H1 (cell line): ENCODE measurements around the gene NDUFAF7. TPM values are rescaled to one million over a fixed set of nuclear protein-coding genes. Genes with fewer than 3 reads are reported as not detected.

ENCODE experiments used
- CTCF ChIA-PET: fragments of 300-600 bp; sonication (Branson Sonifier 250); formaldehyde crosslinking; loops from one replicate; lab custom pipeline; 2021; ENCODE audit not compliant: partially characterized antibody; lab: Charles Lee
- POLR2A ChIA-PET: fragments of 300-600 bp; sonication (Branson Sonifier 250); formaldehyde crosslinking; loops from one replicate; lab custom pipeline; 2021; ENCODE audit warnings: inconsistent platforms; ENCODE audit not compliant: partially characterized antibody; lab: Charles Lee
- DNase-seq, 2 experiments: peaks; one replicate each; pipeline versions ENCODE4 v3.0.0 to v3.0.0-alpha.2; 2010 to 2022; ENCODE audit warnings: low spot score in 2 of 2, low read depth in 1 of 2, mixed read lengths in 1 of 2
- FAIRE-seq: peaks from 2 replicates; lab custom pipeline; 2011; peaks lifted over from hg19 to GRCh38; lab: Jason Lieb, UNC
- H2AFZ ChIP-seq: 2 replicates; pipeline ENCODE4 v1.8.1; 2012; ENCODE audit warnings: low read length, inconsistent platforms
- H2AK5ac ChIP-seq: 2 replicates; pipeline ENCODE4 v1.6.1; 2013; ENCODE audit warnings: low read depth, low read length
- H2BK120ac ChIP-seq: replicated peaks from 2 replicates; pipeline ENCODE3; 2013; ENCODE audit warnings: low read depth, low read length, inconsistent platforms
- H2BK12ac ChIP-seq: 2 replicates; pipeline ENCODE4 v1.6.1; 2013; ENCODE audit warnings: low read depth, low read length
- H2BK15ac ChIP-seq: 2 replicates; pipeline ENCODE4 v1.6.1; 2013; ENCODE audit warnings: low read length
- H2BK20ac ChIP-seq: 2 replicates; pipeline ENCODE4 v1.6.1; 2013; ENCODE audit warnings: low read length
- H2BK5ac ChIP-seq: 2 replicates; pipeline ENCODE4 v1.6.1; 2013; ENCODE audit warnings: low read depth, low read length
- H3K14ac ChIP-seq: 2 replicates; pipeline ENCODE4 v1.6.1; 2013; ENCODE audit warnings: inconsistent platforms; ENCODE audit not compliant: insufficient read length
- H3K18ac ChIP-seq: 2 replicates; pipeline ENCODE4 v1.6.1; 2013; ENCODE audit warnings: low read length; ENCODE audit errors: extremely low read depth
- H3K23ac ChIP-seq: 2 replicates; pipeline ENCODE4 v1.6.1; 2013; ENCODE audit warnings: inconsistent platforms; ENCODE audit not compliant: insufficient read length
- H3K23me2 ChIP-seq: 2 replicates; pipeline ENCODE4 v1.6.1; 2013; ENCODE audit warnings: low read depth, low read length
- H3K27ac ChIP-seq: 2 replicates; pipeline ENCODE4 v1.6.1; 2011; ENCODE audit warnings: low read depth, low read length, inconsistent platforms
- H3K27me3 ChIP-seq, 4 experiments: replicated peaks in 1 of 4; 1 replicate in 1 of 4; 2 replicates in 3 of 4; pipeline versions ENCODE4 v1.6.1 to v1.8.1; 2011 to 2013; ENCODE audit warnings: low read length in 3 of 4, mild to moderate bottlenecking in 3 of 4, inconsistent platforms in 2 of 4, mixed read lengths in 2 of 4, moderate library complexity in 1 of 4; ENCODE audit not compliant: control insufficient read depth in 3 of 4, insufficient read depth in 3 of 4; ENCODE audit errors: extremely low read depth in 1 of 4
- H3K36me3 ChIP-seq, 4 experiments: 2 replicates each; pipeline versions ENCODE4 v1.6.1 to v1.8.1; 2011 to 2013; ENCODE audit warnings: mild to moderate bottlenecking in 4 of 4, low read length in 3 of 4, moderate library complexity in 2 of 4, control low read depth in 1 of 4, inconsistent platforms in 1 of 4; ENCODE audit not compliant: insufficient read depth in 4 of 4, control insufficient read depth in 2 of 4
- H3K4ac ChIP-seq: replicated peaks from 2 replicates; pipeline ENCODE3; 2013; ENCODE audit warnings: low read length, low read depth, mixed read lengths, inconsistent platforms; ENCODE audit not compliant: insufficient read length
- H3K4me1 ChIP-seq, 4 experiments: replicated peaks in 1 of 4; 1 replicate in 1 of 4; 2 replicates in 3 of 4; pipeline versions ENCODE4 v1.6.1 to v1.8.1; 2011 to 2013; ENCODE audit warnings: low read length in 3 of 4, inconsistent platforms in 2 of 4, mixed read lengths in 1 of 4; ENCODE audit not compliant: insufficient read depth in 4 of 4, control insufficient read depth in 3 of 4
- H3K4me2 ChIP-seq, 2 experiments: 2 replicates each; pipeline versions ENCODE4 v1.6.1 to v1.8.1; 2011 to 2013; ENCODE audit warnings: low read depth in 2 of 2, low read length in 2 of 2, control low read depth in 1 of 2, inconsistent platforms in 1 of 2, mild to moderate bottlenecking in 1 of 2; ENCODE audit not compliant: insufficient read depth in 1 of 2
- H3K4me3 ChIP-seq, 4 experiments: fragments of 200-600, 300-600 bp in 1 of 4; sonication (generic), shearing (Covaris generic), sonication (Bioruptor Twin) in 1 of 4; 2 replicates each; pipeline versions ENCODE4 v1.5.1 to v1.8.1; 2011 to 2016; ENCODE audit warnings: low read length in 4 of 4, low read depth in 3 of 4, control low read depth in 2 of 4, inconsistent platforms in 2 of 4, mild to moderate bottlenecking in 2 of 4, mixed read lengths in 1 of 4, moderate library complexity in 1 of 4; ENCODE audit not compliant: insufficient read depth in 2 of 4; ENCODE audit errors: extremely low read depth in 1 of 4
- H3K56ac ChIP-seq: replicated peaks from 2 replicates; pipeline ENCODE3; 2013; ENCODE audit warnings: low read depth, mild to moderate bottlenecking, mixed read lengths, low read length, inconsistent platforms; ENCODE audit not compliant: insufficient read length
- H3K79me1 ChIP-seq: 2 replicates; pipeline ENCODE4 v1.6.1; 2013; ENCODE audit warnings: low read depth, low read length, control low read depth
- H3K79me2 ChIP-seq, 2 experiments: 2 replicates each; pipeline versions ENCODE4 v1.6.1 to v1.8.1; 2012 to 2013; ENCODE audit warnings: low read length in 2 of 2, mild to moderate bottlenecking in 2 of 2, inconsistent platforms in 1 of 2; ENCODE audit not compliant: insufficient read depth in 2 of 2, control insufficient read depth in 1 of 2
- H3K9ac ChIP-seq, 4 experiments: replicated peaks in 1 of 4; 1 replicate in 1 of 4; 2 replicates in 3 of 4; pipeline versions ENCODE4 v1.6.1 to v1.8.1; 2011 to 2013; ENCODE audit warnings: low read depth in 3 of 4, low read length in 3 of 4, control low read depth in 2 of 4, mild to moderate bottlenecking in 2 of 4, moderate library complexity in 2 of 4, inconsistent platforms in 1 of 4; ENCODE audit errors: extremely low read depth in 1 of 4
- H3K9me3 ChIP-seq, 2 experiments: 2 replicates each; pipeline versions ENCODE4 v1.6.1 to v1.8.1; 2012 to 2013; ENCODE audit warnings: mild to moderate bottlenecking in 2 of 2, moderate library complexity in 2 of 2, control low read depth in 1 of 2, inconsistent platforms in 1 of 2, low read depth in 1 of 2, low read length in 1 of 2, mixed read lengths in 1 of 2; ENCODE audit not compliant: insufficient read depth in 2 of 2
- H4K20me1 ChIP-seq, 2 experiments: replicated peaks in 1 of 2; 2 replicates each; pipeline versions ENCODE3 to v1.8.1; 2011 to 2013; ENCODE audit warnings: inconsistent platforms in 2 of 2, low read length in 2 of 2, mild to moderate bottlenecking in 1 of 2; ENCODE audit not compliant: insufficient read depth in 2 of 2, control insufficient read depth in 1 of 2
- H4K5ac ChIP-seq: 2 replicates; pipeline ENCODE4 v1.6.1; 2013; ENCODE audit warnings: low read length, low read depth, mixed read lengths, inconsistent platforms; ENCODE audit not compliant: insufficient read length
- H4K8ac ChIP-seq: 2 replicates; pipeline ENCODE4 v1.8.0; 2013; ENCODE audit warnings: mild to moderate bottlenecking, moderate library complexity, low read length, inconsistent platforms; ENCODE audit not compliant: insufficient read depth; ENCODE audit errors: extremely low read depth
- H4K91ac ChIP-seq: replicated peaks from 2 replicates; pipeline ENCODE3; 2013; ENCODE audit warnings: low read length, mixed read lengths, inconsistent platforms; ENCODE audit not compliant: insufficient read length
- CHD2 ChIP-seq: IDR thresholded peaks from 2 replicates; pipeline ENCODE4 v1.6.1; 2012; ENCODE audit warnings: low read length, improper control_type of control experiment
- GABPA ChIP-seq: IDR thresholded peaks from 2 replicates; pipeline ENCODE4 v1.6.1; 2011; ENCODE audit warnings: mild to moderate bottlenecking, low read length, moderate library complexity, borderline replicate concordance; ENCODE audit not compliant: insufficient read depth
- POLR2AphosphoS5 ChIP-seq: IDR thresholded peaks from 2 replicates; pipeline ENCODE4 v1.6.1; 2011; ENCODE audit warnings: low read depth, low read length
- SAP30 ChIP-seq: fragments of 300-600 bp; sonication (generic); IDR thresholded peaks from 2 replicates; pipeline ENCODE4 v1.7.1; 2012; ENCODE audit warnings: low read length, moderate library complexity, mild to moderate bottlenecking, inconsistent platforms; ENCODE audit not compliant: insufficient read depth, insufficient replicate concordance
- SP1 ChIP-seq: IDR thresholded peaks from 2 replicates; pipeline ENCODE4 v1.6.1; 2011; ENCODE audit warnings: low read depth, low read length
- SRF ChIP-seq: IDR thresholded peaks from 2 replicates; pipeline ENCODE4 v1.6.1; 2011; ENCODE audit warnings: mild to moderate bottlenecking, low read depth, low read length, moderate library complexity
- WGBS, 2 experiments: shearing (Covaris generic) in 1 of 2; methylation state at CpG; one replicate each; pipeline versions ENCODE4 v1.1.6 to v1.1.7; 2013 to 2015; ENCODE audit warnings: low lambda C conversion rate in 2 of 2, mixed read lengths in 2 of 2, inconsistent platforms in 1 of 2, low coverage in 1 of 2, missing lambda C conversion rate in 1 of 2; ENCODE audit not compliant: insufficient replicate concordance in 2 of 2, insufficient coverage in 1 of 2, insufficient read length in 1 of 2; ENCODE audit errors: extremely low coverage in 1 of 2, missing lambda C conversion rate in 1 of 2; 5-methylcytosine and 5-hydroxymethylcytosine counted together
- polyA plus RNA-seq, 7 experiments: library from polyadenylated mRNA; depleted of rRNA in 3 of 7; stranded (reverse) in 5 of 7; unstranded in 2 of 7; fragments of >200 nt in 5 of 7; fragments of 200-250 nt in 2 of 7; gene quantifications; 1 replicate in 5 of 7; 2 replicates in 1 of 7; 4 replicates in 1 of 7; pipeline versions ENCODE4 v1.2.1 to v1.2.3, GENCODE V29; 2011 to 2013; ENCODE audit warnings: missing spikeins in 2 of 7, mixed read lengths in 2 of 7
- total RNA-seq: library from RNA; stranded (reverse); fragmentation: NEBNext Ultra II Directional; extraction: Animal tissue kit (Norgen Biotek cat#: 25700); gene quantifications from 2 replicates; pipeline ENCODE4 v1.2.1, GENCODE V29; 2021

NDUFAF7 gene
- total and polyA plus RNA-seq, 2 of the 8 experiments (the other 6 are each of a cell fraction or from before 2014, with no cell fraction given), result 50.2 to 56.0 TPM

DNA sequence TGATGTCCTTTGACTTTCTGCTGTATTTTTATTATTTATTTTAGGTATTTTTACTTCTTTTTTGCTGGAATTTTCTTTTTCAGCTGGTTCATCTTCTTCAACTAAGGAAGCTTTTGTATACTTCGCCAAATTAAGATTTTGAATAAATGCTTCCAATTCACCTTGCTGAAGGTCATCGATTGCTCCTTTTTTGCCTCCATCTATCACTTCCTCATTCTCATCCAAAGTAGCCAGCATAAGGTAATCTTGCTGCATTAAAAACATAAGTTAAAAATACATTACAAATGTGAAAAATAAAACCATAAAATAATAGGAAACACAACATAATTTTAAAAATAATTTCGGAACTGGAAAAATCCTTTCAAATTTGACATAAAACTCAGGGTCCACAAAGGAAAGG lies 2.7 kb upstream of the NDUFAF7 start:
- Histone ChIP-seq H3K27me3 (no peaks in the 10 kb centered on the region), H3K18ac (no peak overlapping the region), H3K14ac (no peak overlapping the region), H3K79me2 (peaks cover 58 to 92% of the 10 kb centered on the region in 2 experiments), H2BK120ac (no peak overlapping the region), H3K4me1 (peaks cover 7 to 19% (median 12%) of the 10 kb centered on the region in 4 experiments), H3K4me2 (peak overlapping the region; percentile 94 to 99; a peak in 3 of 4 replicates), H4K91ac (no peak overlapping the region), H3K4me3 (peak overlapping the region in 1 of 4 experiments; percentile 95; a peak in 2 of 8 replicates), H4K20me1 (peaks cover 2 to 8% of the 10 kb centered on the region in 2 experiments), H2BK12ac (no peak overlapping the region), H3K56ac (no peak overlapping the region), H2BK15ac (no peak overlapping the region), H3K9me3 (no peaks in the 10 kb centered on the region), H3K79me1 (peaks cover 14% of the 10 kb centered on the region; the same call in 1 of the 2 replicates), H3K9ac (no peak overlapping the region), H2BK20ac (no peak overlapping the region), H3K36me3 (peaks cover 6 to 53% (median 20%) of the 10 kb centered on the region in 4 experiments; a peak in 7 of 8 replicates), H3K27ac (no peak overlapping the region), H2BK5ac (no peak overlapping the region), H3K23me2 (peaks cover 18% of the 10 kb centered on the region), H4K5ac (peak overlapping the region; percentile 29), H2AFZ (no peak overlapping the region), H3K4ac (no peak overlapping the region), H4K8ac (no peak overlapping the region), H3K23ac (no peak overlapping the region), H2AK5ac (no peak overlapping the region)
- TF ChIP-seq SAP30 (no peak), GABPA (no peak), SRF (no peak), CHD2 (no peak), SP1 (no peak), POLR2AphosphoS5 (no peak)
- CTCF ChIA-PET, result interaction anchor here (1.6 kb wide), 1 partner anchor 60 kb away, joined by 4 read pairs; no protein-coding TSS in a partner anchor
- WGBS, 2 experiments, result 93% methylated on average over 3 of the region's 3 CpGs; no CpG with 5 or more reads in 1 of the 2 experiments
- DNase-seq (no peak), FAIRE-seq (no peak)
- POLR2A ChIA-PET, result interaction anchor here (1.1 to 2.2 kb wide), 4 partner anchors 8 to 29 kb away, joined by 3 to 6 read pairs (median 4); no protein-coding TSS in a partner anchor
